Subcutaneous abdominal adipose tissue (tissue), 5 donors: ENCODE results near the gene KNG1.

ENCODE experiments used
- H3K27ac ChIP-seq: one replicate; pipeline ENCODE4 v1.7.0; 2013; ENCODE audit warnings: low read depth, mild to moderate bottlenecking, inconsistent platforms, low read length, moderate library complexity
- H3K27me3 ChIP-seq, 5 donors: one replicate each; pipeline ENCODE4 v1.7.0; 2013; ENCODE audit warnings: low read length in 5 of 5, inconsistent platforms in 1 of 5; ENCODE audit not compliant: control insufficient read depth in 5 of 5, insufficient read depth in 4 of 5
- H3K36me3 ChIP-seq, 5 donors: one replicate each; pipeline ENCODE4 v1.7.0; 2013; ENCODE audit warnings: low read length in 5 of 5; ENCODE audit not compliant: control insufficient read depth in 5 of 5, insufficient read depth in 5 of 5
- H3K4me1 ChIP-seq, 5 donors: one replicate each; pipeline ENCODE4 v1.7.0; 2013; ENCODE audit warnings: low read length in 5 of 5, mild to moderate bottlenecking in 3 of 5, moderate library complexity in 1 of 5; ENCODE audit not compliant: control insufficient read depth in 5 of 5, insufficient read depth in 5 of 5
- H3K4me3 ChIP-seq, 5 donors: one replicate each; pipeline ENCODE4 v1.7.0; 2013; ENCODE audit warnings: low read length in 5 of 5, low read depth in 1 of 5
- H3K9ac ChIP-seq, 5 donors: one replicate each; pipeline ENCODE4 v1.7.0; 2013; ENCODE audit warnings: low read length in 5 of 5, mild to moderate bottlenecking in 4 of 5, moderate library complexity in 3 of 5
- H3K9me3 ChIP-seq, 5 donors: one replicate each; pipeline ENCODE4 v1.7.0; 2013; ENCODE audit warnings: low read length in 5 of 5; ENCODE audit not compliant: control insufficient read depth in 5 of 5
- donor health status: healthy.
- donor health status: healthy.
- donor health status: healthy.
- donor health status: healthy.
- donor health status: healthy.

KNG1 gene

GRCh38 chr3:186760897-186761447 is 43.8 kb downstream of the KNG1 start:
- Histone ChIP-seq H3K27me3 (no peaks in the 10 kb centered on the region), H3K27ac (no peak overlapping the region), H3K4me3 (no peak overlapping the region), H3K9ac (no peak overlapping the region), H3K9me3 (no peaks in the 10 kb centered on the region), H3K36me3 (no peaks in the 10 kb centered on the region), H3K4me1 (no peaks in the 10 kb centered on the region)

- Histone ChIP-seq H3K27ac (no peak overlapping the region), H3K4me3 (peak overlapping the region; percentile 61 to 78 (median 72)), H3K9me3 (no peaks in the 10 kb centered on the region), H3K4me1 (peaks cover 0 to 17% (median 13%) of the 10 kb centered on the region in 5 donors), H3K9ac (peak overlapping the region in 3 of 5 donors; percentile 65 to 68 (median 65)), H3K36me3 (no peaks in the 10 kb centered on the region), H3K27me3 (no peaks in the 10 kb centered on the region)
Measured at GRCh38 chr3:186772281-186772694, 55.1 kb downstream of the KNG1 start.

GRCh38 chr3:186772701-186773417 is 55.7 kb downstream of the KNG1 start:
- H3K9me3 ChIP-seq = no peaks in the 10 kb centered on the region
- peak overlapping the region in 4 of 5 donors; percentile 41 to 68 (median 65) for H3K9ac ChIP-seq
- H3K4me1 ChIP-seq = peaks cover 0 to 17% (median 13%) of the 10 kb centered on the region in 5 donors
- H3K4me3 ChIP-seq = peak overlapping the region; percentile 61 to 78 (median 72)
- H3K27ac ChIP-seq = no peak overlapping the region
- no peaks in the 10 kb centered on the region for H3K27me3 ChIP-seq
- no peaks in the 10 kb centered on the region for H3K36me3 ChIP-seq

GRCh38 chr3:186775999-186776398 is 58.8 kb downstream of the KNG1 start:
- Histone ChIP-seq H3K27ac (no peak overlapping the region), H3K4me1 (peaks cover 0 to 17% (median 13%) of the 10 kb centered on the region in 5 donors), H3K36me3 (no peaks in the 10 kb centered on the region), H3K9ac (no peak overlapping the region), H3K27me3 (no peaks in the 10 kb centered on the region), H3K4me3 (no peak overlapping the region), H3K9me3 (no peaks in the 10 kb centered on the region)

- no peaks in the 10 kb centered on the region for H3K27me3 ChIP-seq
- H3K4me3 ChIP-seq = no peak overlapping the region
- no peak overlapping the region for H3K27ac ChIP-seq
- H3K36me3 ChIP-seq = no peaks in the 10 kb centered on the region
- no peak overlapping the region for H3K9ac ChIP-seq
- H3K4me1 ChIP-seq = peaks cover 3 to 13% (median 8%) of the 10 kb centered on the region in 5 donors
- no peaks in the 10 kb centered on the region for H3K9me3 ChIP-seq
Measured at GRCh38 chr3:186779204-186779603, 62.0 kb downstream of the KNG1 start.

GRCh38 chr3:186782542-186783057 is 65.4 kb downstream of the KNG1 start:
- H3K36me3 ChIP-seq = peaks cover 30 to 33% (median 32%) of the 10 kb centered on the region in 5 donors
- H3K27ac ChIP-seq = peak overlapping the region; percentile 100
- H3K9ac ChIP-seq = peak overlapping the region; percentile 29 to 100 (median 100)
- H3K9me3 ChIP-seq = no peaks in the 10 kb centered on the region
- peaks cover 10 to 46% (median 42%) of the 10 kb centered on the region in 5 donors for H3K4me1 ChIP-seq
- peak overlapping the region; percentile 90 to 100 (median 100) for H3K4me3 ChIP-seq
- no peaks in the 10 kb centered on the region for H3K27me3 ChIP-seq

GRCh38 chr3:186783058-186783730 is 66.0 kb downstream of the KNG1 start, which contains the start of gene EIF4A2:
TSS of gene EIF4A2 (plus strand) at chr3:186783577. CDS start at chr3:186783611, 34 bp downstream.
- no peaks in the 10 kb centered on the region for H3K27me3 ChIP-seq
- H3K36me3 ChIP-seq = peaks cover 36 to 39% (median 38%) of the 10 kb centered on the region in 5 donors
- peak within 1 kb of the TSS; percentile 97 to 100 (median 100) for H3K4me3 ChIP-seq
- peak within 1 kb of the TSS; percentile 100 for H3K27ac ChIP-seq
- peak within 1 kb of the TSS; percentile 100 for H3K9ac ChIP-seq
- no peaks in the 10 kb centered on the region for H3K9me3 ChIP-seq
- H3K4me1 ChIP-seq = peaks cover 10 to 51% (median 44%) of the 10 kb centered on the region in 5 donors

- H3K4me1 ChIP-seq = peaks cover 10 to 51% (median 46%) of the 10 kb centered on the region in 5 donors
- H3K27ac ChIP-seq = peak overlapping the region; percentile 100
- no peaks in the 10 kb centered on the region for H3K27me3 ChIP-seq
- peaks cover 43 to 46% (median 45%) of the 10 kb centered on the region in 5 donors for H3K36me3 ChIP-seq
- peak overlapping the region; percentile 97 to 100 (median 100) for H3K4me3 ChIP-seq
- H3K9ac ChIP-seq = peak overlapping the region; percentile 100
- H3K9me3 ChIP-seq = no peaks in the 10 kb centered on the region
Measured at GRCh38 chr3:186783731-186784515, 66.8 kb downstream of the KNG1 start.

- Histone ChIP-seq H3K9ac (peak overlapping the region; percentile 100), H3K4me3 (peak overlapping the region; percentile 83 to 100 (median 100)), H3K9me3 (no peaks in the 10 kb centered on the region), H3K4me1 (peaks cover 10 to 51% (median 49%) of the 10 kb centered on the region in 5 donors), H3K27ac (peak overlapping the region; percentile 100), H3K36me3 (peaks cover 52 to 56% (median 53%) of the 10 kb centered on the region in 5 donors), H3K27me3 (no peaks in the 10 kb centered on the region)
Measured at GRCh38 chr3:186784820-186785494, 67.8 kb downstream of the KNG1 start.
